Omental fat pad (tissue), 4 donors: ENCODE data around the gene SERTM2. TPM values are rescaled to one million over a fixed set of nuclear protein-coding genes. Genes with fewer than 3 reads are reported as not detected.

ENCODE experiments used
- ATAC-seq: fragments of 150-250 bp; one replicate; pipeline ENCODE4 v1.9.1; 2016; ENCODE audit warnings: mild to moderate bottlenecking, moderate library complexity; ENCODE audit not compliant: low FRiP score
- DNase-seq: peaks from one replicate; pipeline ENCODE4 v3.0.0-alpha.2; 2019; ENCODE audit warnings: low spot score
- total RNA-seq, 4 donors: library from RNA; depleted of rRNA; stranded (reverse); fragments of >200 nt; gene quantifications; one replicate each; pipeline ENCODE4 v1.1.0, GENCODE V29; 2016
- TF ChIP-seq, protein P1 (sequence below), 3 donors: fragments of 450-650 bp; IDR thresholded peaks; one replicate each; pipeline ENCODE4 v1.5.1; 2016 to 2017; ENCODE audit warnings: antibody characterized with exemption in 3 of 3, mild to moderate bottlenecking in 3 of 3, moderate library complexity in 2 of 3

The SERTM2 gene
- total RNA-seq, 4 donors from 2014 or later: not detected

DNA sequence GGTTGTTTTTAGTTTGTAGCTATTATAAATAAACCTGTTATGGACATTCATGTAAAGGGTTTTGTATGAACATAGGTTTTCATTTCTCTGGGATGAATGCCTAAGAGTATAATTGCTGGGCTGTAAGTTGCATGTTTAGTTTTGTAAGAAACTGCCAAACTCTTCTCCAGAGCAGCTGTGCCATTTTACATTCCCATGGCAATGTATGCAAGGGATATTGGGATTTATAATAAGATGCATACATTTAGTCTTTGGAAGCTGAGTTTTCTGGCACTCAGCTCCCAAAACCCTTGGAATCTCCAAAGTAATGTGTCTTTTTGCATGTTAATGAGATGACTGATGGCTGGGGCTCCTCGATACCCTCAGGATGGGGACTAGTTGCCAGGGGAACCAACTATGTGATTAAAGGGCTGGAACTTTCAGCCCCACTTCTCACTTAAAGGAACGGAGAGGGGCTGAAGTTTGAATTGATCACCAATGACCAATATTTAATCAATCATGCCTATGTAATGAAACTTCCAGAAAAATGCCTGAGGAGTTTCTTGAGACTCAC, 44.0 kb downstream of the SERTM2 start:
- no peak for DNase-seq

DNA sequence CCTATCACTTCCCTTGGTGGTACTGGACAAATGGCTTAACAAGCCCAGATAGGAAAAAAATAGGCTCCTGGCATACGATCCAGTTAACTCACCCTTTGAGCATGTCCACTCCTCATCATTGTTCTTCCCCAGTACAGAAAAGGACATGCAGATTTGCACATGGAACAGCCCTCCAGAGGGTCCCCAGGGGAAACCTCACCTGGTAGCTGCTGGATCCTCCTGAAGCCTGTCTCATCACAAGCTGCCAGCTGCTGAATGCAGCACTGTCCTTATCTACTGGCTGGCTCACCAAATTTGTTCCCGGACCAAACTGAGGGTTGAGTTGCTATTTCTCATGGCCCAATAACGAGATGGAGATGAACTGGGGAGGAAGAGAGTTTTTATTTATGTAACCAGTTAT, 49.4 kb downstream of the SERTM2 start:
- TF ChIP-seq, protein P1, sequence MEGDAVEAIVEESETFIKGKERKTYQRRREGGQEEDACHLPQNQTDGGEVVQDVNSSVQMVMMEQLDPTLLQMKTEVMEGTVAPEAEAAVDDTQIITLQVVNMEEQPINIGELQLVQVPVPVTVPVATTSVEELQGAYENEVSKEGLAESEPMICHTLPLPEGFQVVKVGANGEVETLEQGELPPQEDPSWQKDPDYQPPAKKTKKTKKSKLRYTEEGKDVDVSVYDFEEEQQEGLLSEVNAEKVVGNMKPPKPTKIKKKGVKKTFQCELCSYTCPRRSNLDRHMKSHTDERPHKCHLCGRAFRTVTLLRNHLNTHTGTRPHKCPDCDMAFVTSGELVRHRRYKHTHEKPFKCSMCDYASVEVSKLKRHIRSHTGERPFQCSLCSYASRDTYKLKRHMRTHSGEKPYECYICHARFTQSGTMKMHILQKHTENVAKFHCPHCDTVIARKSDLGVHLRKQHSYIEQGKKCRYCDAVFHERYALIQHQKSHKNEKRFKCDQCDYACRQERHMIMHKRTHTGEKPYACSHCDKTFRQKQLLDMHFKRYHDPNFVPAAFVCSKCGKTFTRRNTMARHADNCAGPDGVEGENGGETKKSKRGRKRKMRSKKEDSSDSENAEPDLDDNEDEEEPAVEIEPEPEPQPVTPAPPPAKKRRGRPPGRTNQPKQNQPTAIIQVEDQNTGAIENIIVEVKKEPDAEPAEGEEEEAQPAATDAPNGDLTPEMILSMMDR (IDR thresholded peaks at IDR 0.05): no peak
- no peak for DNase-seq
- ATAC-seq: no peak

More for the DNA sequence above, 44.0 kb downstream of the SERTM2 start:
- no peak for ATAC-seq
- TF ChIP-seq, protein P1 (IDR thresholded peaks at IDR 0.05): no peak

DNA sequence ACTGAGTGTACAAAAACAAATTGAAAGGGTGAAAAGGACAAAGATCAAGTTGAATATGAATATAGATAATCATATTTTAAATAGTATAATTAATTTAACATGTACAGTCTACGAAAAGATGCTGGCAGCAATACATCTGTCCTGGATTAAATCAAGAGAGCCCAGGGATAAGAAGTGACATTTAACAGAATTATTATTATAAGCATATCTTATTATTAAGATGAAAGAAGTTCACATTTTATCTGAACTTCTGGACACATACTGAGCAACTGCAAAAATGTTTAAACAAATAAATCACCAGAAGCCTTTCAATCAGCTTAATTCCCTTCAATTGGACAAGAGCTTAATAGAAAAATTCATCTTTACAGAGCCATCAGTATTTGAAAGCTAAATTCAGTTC, 50.4 kb downstream of the SERTM2 start:
- no peak for ATAC-seq
- TF ChIP-seq, protein P1 (IDR thresholded peaks at IDR 0.05): no peak

DNA sequence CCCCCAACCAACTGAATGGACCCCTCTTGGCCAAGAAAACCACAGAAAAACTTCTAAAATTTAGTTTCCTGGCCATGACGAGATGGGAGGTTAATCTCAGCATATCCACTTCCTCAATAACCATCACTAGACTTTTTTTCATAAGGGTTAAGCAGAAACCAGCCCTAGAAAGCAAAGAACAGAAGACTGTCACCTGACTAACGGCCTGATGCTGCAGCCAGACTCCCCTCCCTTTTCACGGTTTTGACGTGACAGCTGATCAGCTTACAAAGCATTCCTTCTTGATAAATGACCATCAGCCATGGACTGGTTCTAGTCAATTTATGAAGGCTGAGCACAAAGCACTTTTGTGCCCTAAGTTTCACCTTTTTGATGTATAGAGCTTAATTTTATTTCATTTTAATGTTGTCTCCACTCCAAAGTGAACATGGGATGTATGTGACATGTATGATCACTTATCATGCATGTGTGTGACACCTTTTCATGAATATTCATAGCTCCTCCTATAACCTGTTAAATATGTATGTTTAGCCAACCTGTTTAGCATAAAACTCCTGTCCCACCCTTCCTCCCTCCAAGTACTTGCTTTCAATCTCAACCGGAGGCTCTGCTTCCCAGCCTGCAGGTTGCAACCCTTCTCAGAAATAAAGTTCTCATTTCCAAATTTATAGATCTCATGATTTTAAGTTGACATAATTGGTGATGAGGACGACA, 56.3 kb downstream of the SERTM2 start:
- TF ChIP-seq, protein P1 (IDR thresholded peaks at IDR 0.05): no peak
- no peak for ATAC-seq

More for the DNA sequence above, 50.4 kb downstream of the SERTM2 start:
- DNase-seq: no peak

DNA sequence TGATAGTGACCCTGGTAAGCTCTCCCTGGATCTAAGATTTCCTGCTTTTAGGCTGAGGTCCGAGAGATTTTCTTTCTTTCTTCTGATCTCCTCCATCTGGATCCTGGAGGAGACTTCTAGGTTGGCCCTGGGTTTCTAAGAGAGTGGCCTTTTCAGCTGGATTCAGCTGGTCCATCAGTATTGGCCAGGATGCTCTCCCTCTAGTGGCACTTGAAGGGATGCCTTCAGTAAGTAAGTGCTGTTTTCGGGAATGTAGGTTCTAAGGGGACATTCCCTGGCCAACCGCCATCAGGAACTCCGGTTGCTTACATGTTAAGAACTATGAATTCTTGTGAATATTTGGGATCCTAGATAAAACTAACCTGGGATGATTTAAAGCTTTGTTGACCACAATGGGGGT, 56.9 kb downstream of the SERTM2 start:
- ATAC-seq (no peak), DNase-seq (no peak)
- TF ChIP-seq, protein P1 (IDR thresholded peaks at IDR 0.05): no peak

More for the DNA sequence above, 56.3 kb downstream of the SERTM2 start:
- DNase-seq: no peak

DNA sequence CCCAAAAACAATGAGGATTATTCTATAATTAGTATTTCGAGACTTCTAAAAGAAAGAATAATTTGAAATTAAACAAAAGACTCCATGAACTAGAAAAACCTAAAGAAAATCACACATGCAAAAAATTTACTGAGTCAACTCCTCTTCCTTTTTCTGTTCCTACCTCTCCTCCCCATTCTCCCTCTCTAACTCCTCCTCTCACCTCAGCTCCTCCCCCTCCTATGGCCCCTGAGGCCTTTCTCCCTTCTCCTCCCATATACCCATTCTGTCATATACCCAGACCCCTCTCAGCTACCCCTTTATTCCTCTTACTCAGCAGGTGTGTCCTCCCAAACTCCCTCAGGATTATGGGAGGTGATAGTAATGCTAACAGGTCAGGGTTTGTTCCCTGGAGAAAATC, 57.4 kb downstream of the SERTM2 start:
- DNase-seq (no peak), ATAC-seq (no peak)
- TF ChIP-seq, protein P1 (IDR thresholded peaks at IDR 0.05): no peak

Other genes with a start within 250 kb of the SERTM2 start
- 1 to 10 TPM in 3 of 4 donors, under 1 TPM in 1; 0.47 to 5.4 (median 1.4) TPM for gene CAPN6, start 241.2 kb upstream of the SERTM2 start, total RNA-seq
- not detected for gene DCX, start 99.5 kb upstream of the SERTM2 start, total RNA-seq
- 10 to 100 TPM; 44.1 to 89.5 (median 53.7) TPM for gene ALG13, start 169.5 kb downstream of the SERTM2 start, total RNA-seq